ENCODE data around the gene GPRC5C.

Gene GPRC5C

DNA sequence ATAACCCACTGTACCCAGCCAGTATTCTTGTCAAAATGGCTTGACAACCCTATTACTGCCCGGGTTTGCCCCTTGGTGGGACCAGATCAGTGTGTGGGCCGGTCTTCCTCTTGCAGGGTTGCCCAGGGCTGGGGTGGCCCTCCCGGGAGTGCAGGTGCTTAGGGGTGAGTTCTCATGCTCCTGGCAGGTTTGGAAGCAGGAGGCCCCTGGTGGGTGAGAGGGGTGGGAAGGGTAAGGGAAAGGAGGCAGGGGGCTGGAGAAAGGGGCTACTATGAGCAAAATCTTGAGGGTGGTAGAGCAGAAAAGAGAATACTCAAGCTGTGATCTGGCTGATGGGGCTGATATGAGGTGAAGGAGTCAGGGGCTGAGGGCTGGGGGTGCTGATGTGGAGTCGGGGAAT lies 41.0 kb downstream of the GPRC5C start:
- H3K4me3 ChIP-seq (replicated peaks; ENCODE audit: low read depth, low read length): no peak overlapping the region
- no peak for DNase-seq (ENCODE audit: low read depth)
- no peak for TF ChIP-seq CTCF (IDR thresholded peaks at IDR 0.05; ENCODE audit: low read length, missing control alignments)

- no peak overlapping the region for H3K4me3 ChIP-seq (replicated peaks; ENCODE audit: low read depth, low read length)
- DNase-seq (ENCODE audit: low read depth): no peak
- TF ChIP-seq CTCF (IDR thresholded peaks at IDR 0.05; ENCODE audit: low read length, missing control alignments): no peak
These were observed 41.4 kb downstream of the GPRC5C start for GRCh38 chr17:74473294-74473693.

DNA sequence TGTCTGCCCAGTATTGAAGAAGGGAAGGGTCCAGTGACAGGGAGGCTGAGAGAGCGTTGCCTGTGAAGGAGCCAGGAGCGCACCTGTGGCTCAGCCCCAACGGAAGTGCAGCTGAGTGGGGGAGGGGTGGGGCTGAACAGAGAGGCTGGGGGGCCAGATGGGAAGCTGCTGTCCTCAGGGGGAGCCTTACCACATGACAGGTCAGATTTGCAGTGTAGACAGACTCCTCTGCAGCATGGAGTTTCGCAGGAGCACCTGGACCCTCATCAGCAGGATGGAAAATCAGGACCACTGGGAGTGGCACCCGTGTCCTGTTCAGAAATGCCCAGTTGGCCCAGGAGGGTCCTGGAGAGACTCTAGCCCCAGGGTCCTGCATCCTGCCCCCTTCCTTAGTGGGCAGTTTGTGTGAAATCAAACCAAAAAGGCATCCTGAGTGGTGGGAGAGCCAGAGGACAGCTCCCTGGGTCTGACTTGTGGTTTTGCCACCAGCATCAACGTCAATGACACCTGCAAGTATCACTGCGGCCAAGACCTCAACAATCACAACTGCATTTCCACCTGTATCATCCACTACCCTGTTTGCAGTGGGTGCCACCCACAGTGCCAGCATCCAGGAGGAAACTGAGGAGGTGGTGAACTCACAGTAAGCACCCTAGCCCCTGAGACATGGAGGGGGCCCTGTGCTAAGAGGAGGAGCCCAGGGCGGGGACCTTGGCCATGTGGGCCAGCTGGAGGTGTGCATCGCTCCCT lies 42.3 kb downstream of the GPRC5C start:
- no peak overlapping the region for H3K4me3 ChIP-seq (replicated peaks; ENCODE audit: low read depth, low read length)
- DNase-seq (ENCODE audit: low read depth): no peak
- TF ChIP-seq CTCF (IDR thresholded peaks at IDR 0.05; ENCODE audit: low read length, missing control alignments): no peak

DNA sequence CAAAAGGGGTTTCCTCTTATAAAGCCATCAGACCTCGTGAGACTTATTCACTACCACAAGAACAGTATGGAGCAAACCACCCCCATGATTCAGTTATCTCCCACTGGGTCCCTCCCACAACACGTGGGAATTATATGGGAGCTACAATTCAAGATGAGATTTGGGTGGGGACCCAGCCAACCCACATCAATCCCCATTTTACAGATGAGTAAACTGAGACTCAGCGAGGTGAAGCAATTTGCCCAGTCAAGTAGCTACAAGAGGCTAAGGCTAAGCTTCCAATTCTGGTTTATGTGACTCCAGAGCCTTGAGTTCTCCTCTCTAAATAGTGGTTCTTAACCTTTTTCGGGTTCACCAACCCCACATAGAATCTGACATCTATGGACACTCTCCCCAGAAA lies 43.3 kb downstream of the GPRC5C start:
- TF ChIP-seq CTCF (IDR thresholded peaks at IDR 0.05; ENCODE audit: low read length, missing control alignments): no peak
- H3K4me3 ChIP-seq (replicated peaks; ENCODE audit: low read depth, low read length): no peak overlapping the region
- no peak for DNase-seq (ENCODE audit: low read depth)

DNA sequence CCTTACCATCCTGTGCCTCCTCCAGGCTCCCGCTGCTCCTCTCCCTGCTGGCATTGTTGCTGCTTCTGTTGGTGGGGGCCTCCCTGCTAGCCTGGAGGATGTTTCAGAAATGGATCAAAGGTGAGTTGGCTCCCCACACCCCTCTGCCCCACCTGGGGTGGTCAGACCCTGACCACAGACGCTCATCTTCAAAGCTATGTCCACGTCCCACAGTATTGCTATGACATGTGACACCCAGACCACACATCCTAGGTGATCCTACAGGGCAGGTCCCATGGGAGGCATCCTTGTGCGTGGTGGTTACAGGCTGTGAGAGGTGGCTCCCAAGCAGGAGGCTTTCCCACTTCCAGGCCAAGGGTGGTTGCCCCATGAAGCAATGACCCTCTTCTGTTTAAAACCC lies 45.5 kb downstream of the GPRC5C start:
- no peak for TF ChIP-seq CTCF (IDR thresholded peaks at IDR 0.05; ENCODE audit: low read length, missing control alignments)
- H3K4me3 ChIP-seq (replicated peaks; ENCODE audit: low read depth, low read length): no peak overlapping the region
- no peak for DNase-seq (ENCODE audit: low read depth)

DNA sequence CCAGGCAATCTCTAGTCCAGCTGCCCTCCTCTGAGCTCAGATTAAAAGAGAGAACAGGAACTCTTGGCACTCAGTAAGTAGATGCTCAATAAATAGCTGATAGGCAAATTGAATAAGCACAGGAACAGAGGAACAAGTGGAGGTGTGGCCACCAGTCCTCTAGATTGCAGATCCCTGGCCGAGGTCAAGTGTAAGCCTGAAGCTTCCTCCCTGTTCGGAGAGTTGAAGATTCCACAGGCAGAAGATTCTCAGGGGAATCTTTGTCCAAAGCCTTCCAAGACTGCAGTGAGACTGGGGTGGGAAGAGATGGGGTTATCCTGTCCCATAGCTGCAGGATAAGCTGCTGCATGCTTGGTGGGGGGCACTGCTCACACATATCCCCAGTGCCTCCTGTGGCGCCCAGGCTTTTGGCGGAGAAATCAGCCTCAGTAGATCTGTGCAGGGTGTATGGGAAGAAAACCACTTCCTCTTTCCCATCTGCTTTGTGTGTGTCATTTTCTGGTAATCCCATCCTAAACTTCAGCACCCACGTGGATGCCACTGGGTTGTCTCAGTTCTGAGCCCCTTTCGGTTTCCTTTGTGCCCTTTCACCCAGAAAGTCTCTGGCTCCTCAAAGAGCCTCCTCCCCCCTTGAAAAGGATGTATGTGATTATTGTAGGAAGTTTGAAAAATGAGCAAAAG lies 46.7 kb downstream of the GPRC5C start:
- no peak for TF ChIP-seq CTCF (IDR thresholded peaks at IDR 0.05; ENCODE audit: low read length, missing control alignments)
- H3K4me3 ChIP-seq (replicated peaks; ENCODE audit: low read depth, low read length): no peak overlapping the region
- no peak for DNase-seq (ENCODE audit: low read depth)
